Loucy (cell line): Measurements from ENCODE around the gene NPY.

Experiments
- H2AFZ ChIP-seq: fragments of 200-600 bp; sonication (generic); 2 replicates; pipeline ENCODE4 v1.6.0; 2016; ENCODE audit warnings: antibody characterized with exemption, mild to moderate bottlenecking, low read length, moderate library complexity
- H3F3A ChIP-seq: fragments of 200-600 bp; 2 replicates; pipeline ENCODE4 v1.6.0; 2016; ENCODE audit warnings: antibody characterized with exemption, low read depth, mild to moderate bottlenecking
- H3K27me3 ChIP-seq: fragments of 200-600 bp; sonication (generic); 2 replicates; pipeline ENCODE4 v1.6.1; 2014; ENCODE audit warnings: low read length, mild to moderate bottlenecking; ENCODE audit not compliant: insufficient read depth, poor library complexity, severe bottlenecking
- H3K36me3 ChIP-seq: fragments of 200-600 bp; sonication (generic); 2 replicates; pipeline ENCODE4 v1.6.1; 2016; ENCODE audit warnings: low read length; ENCODE audit not compliant: insufficient read depth
- H3K4me1 ChIP-seq: fragments of 200-600 bp; sonication (generic); 2 replicates; pipeline ENCODE4 v1.5.1; 2014; ENCODE audit warnings: low read length, mild to moderate bottlenecking; ENCODE audit not compliant: insufficient read depth, poor library complexity, severe bottlenecking
- H3K4me2 ChIP-seq: fragments of 200-600 bp; sonication (generic); 2 replicates; pipeline ENCODE4 v1.6.0; 2014; ENCODE audit warnings: antibody characterized with exemption, low read length, low read depth, mild to moderate bottlenecking; ENCODE audit not compliant: poor library complexity, severe bottlenecking
- H3K4me3 ChIP-seq: fragments of 200-600 bp; sonication (generic); 2 replicates; pipeline ENCODE4 v1.5.1; 2014; ENCODE audit warnings: low read length, mild to moderate bottlenecking, mixed read lengths; ENCODE audit not compliant: poor library complexity, severe bottlenecking
- H3K79me2 ChIP-seq: fragments of 200-600 bp; sonication (generic); 2 replicates; pipeline ENCODE4 v1.6.1; 2014; ENCODE audit warnings: low read length; ENCODE audit not compliant: insufficient read depth
- H3K9ac ChIP-seq: fragments of 200-600 bp; sonication (generic); 2 replicates; pipeline ENCODE4 v1.6.0; 2014; ENCODE audit warnings: mild to moderate bottlenecking, low read depth, low read length, moderate library complexity; ENCODE audit not compliant: poor library complexity, severe bottlenecking
- H3K9me2 ChIP-seq: fragments of 200-600 bp; sonication (generic); replicated peaks from 2 replicates; pipeline ENCODE4 v1.6.1; 2016; ENCODE audit warnings: low read depth, low read length, mixed read lengths
- H3K9me3 ChIP-seq: fragments of 200-600 bp; sonication (generic); 2 replicates; pipeline ENCODE4 v1.6.1; 2014; ENCODE audit warnings: mild to moderate bottlenecking, antibody characterized with exemption, low read length, low read depth; ENCODE audit not compliant: insufficient read depth
- H4K20me1 ChIP-seq: fragments of 200-600 bp; sonication (generic); 2 replicates; pipeline ENCODE4 v1.6.0; 2014; ENCODE audit warnings: antibody characterized with exemption, low read length, mild to moderate bottlenecking; ENCODE audit not compliant: insufficient read depth, poor library complexity, severe bottlenecking
- EZH2phosphoT487 ChIP-seq: fragments of 200-600 bp; IDR thresholded peaks from 2 replicates; pipeline ENCODE4 v1.6.1; 2018; ENCODE audit warnings: antibody characterized with exemption, mild to moderate bottlenecking, moderate library complexity, borderline replicate concordance
- TF ChIP-seq, protein P1 (sequence below): fragments of 200-600 bp; sonication (generic); conservative IDR thresholded peaks from 2 replicates; pipeline ENCODE4 v1.5.1; 2014; ENCODE audit warnings: mild to moderate bottlenecking, antibody characterized with exemption, low read length

The NPY gene

GRCh38 chr7:24290004-24290641 is 6.1 kb downstream of the NPY start:
- TF ChIP-seq EZH2phosphoT487, result no peak
- TF ChIP-seq, protein P1, sequence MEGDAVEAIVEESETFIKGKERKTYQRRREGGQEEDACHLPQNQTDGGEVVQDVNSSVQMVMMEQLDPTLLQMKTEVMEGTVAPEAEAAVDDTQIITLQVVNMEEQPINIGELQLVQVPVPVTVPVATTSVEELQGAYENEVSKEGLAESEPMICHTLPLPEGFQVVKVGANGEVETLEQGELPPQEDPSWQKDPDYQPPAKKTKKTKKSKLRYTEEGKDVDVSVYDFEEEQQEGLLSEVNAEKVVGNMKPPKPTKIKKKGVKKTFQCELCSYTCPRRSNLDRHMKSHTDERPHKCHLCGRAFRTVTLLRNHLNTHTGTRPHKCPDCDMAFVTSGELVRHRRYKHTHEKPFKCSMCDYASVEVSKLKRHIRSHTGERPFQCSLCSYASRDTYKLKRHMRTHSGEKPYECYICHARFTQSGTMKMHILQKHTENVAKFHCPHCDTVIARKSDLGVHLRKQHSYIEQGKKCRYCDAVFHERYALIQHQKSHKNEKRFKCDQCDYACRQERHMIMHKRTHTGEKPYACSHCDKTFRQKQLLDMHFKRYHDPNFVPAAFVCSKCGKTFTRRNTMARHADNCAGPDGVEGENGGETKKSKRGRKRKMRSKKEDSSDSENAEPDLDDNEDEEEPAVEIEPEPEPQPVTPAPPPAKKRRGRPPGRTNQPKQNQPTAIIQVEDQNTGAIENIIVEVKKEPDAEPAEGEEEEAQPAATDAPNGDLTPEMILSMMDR, result peak; percentile 86
- peaks cover 3% of the 10 kb centered on the region for H3K4me1 ChIP-seq
- no peaks in the 10 kb centered on the region for H3K36me3 ChIP-seq
- no peaks in the 10 kb centered on the region for H3K9me3 ChIP-seq
- no peak overlapping the region for H3K4me3 ChIP-seq
- H2AFZ ChIP-seq, result 0 out of 2 replicates have a peak overlapping the region, but pooled peaks have one; percentile 26
- no peaks in the 10 kb centered on the region for H3F3A ChIP-seq
- H3K9me2 ChIP-seq, result no peaks in the 10 kb centered on the region
- H3K4me2 ChIP-seq, result peak overlapping the region; percentile 41
- H3K27me3 ChIP-seq, result no peaks in the 10 kb centered on the region
- H4K20me1 ChIP-seq, result no peaks in the 10 kb centered on the region
- H3K9ac ChIP-seq, result no peak overlapping the region
- no peaks in the 10 kb centered on the region for H3K79me2 ChIP-seq

DNA sequence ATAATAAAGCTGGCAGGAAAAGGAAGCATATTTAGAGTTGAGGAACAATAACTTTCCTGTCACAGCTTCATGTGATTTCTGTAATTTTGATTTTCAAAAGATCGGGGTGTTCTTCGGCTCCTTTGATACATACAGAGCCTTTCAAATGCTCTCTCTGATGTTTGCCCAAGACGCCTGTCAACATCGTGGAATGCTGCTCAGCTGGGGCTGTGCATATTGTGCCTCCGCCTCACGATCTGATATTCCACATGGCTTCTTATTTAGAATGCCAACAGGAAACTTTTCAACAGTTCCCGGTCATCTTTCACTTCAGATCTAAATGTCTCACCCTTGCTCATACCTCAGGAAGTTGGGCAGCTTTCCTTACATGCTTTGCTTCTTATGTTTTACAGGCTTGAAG is 7.3 kb downstream of the NPY start:
- Histone ChIP-seq H3F3A (no peaks in the 10 kb centered on the region), H3K27me3 (no peaks in the 10 kb centered on the region), H3K9me3 (no peaks in the 10 kb centered on the region), H3K36me3 (no peaks in the 10 kb centered on the region), H3K4me1 (peaks cover 3% of the 10 kb centered on the region), H3K4me3 (no peak overlapping the region), H3K9ac (no peak overlapping the region), H3K4me2 (no peak overlapping the region), H4K20me1 (no peaks in the 10 kb centered on the region), H3K9me2 (no peaks in the 10 kb centered on the region), H2AFZ (peak overlapping the region; percentile 62; the same call in 1 of the 2 replicates), H3K79me2 (no peaks in the 10 kb centered on the region)
- TF ChIP-seq EZH2phosphoT487, result no peak
- TF ChIP-seq, protein P1, result no peak

- H3K4me2 ChIP-seq, result no peak overlapping the region
- no peak overlapping the region for H2AFZ ChIP-seq
- H3K27me3 ChIP-seq, result no peaks in the 10 kb centered on the region
- no peaks in the 10 kb centered on the region for H4K20me1 ChIP-seq
- H3K4me3 ChIP-seq, result no peak overlapping the region
- TF ChIP-seq EZH2phosphoT487, result no peak
- TF ChIP-seq, protein P1, result no peak
- H3K9ac ChIP-seq, result no peak overlapping the region
- no peaks in the 10 kb centered on the region for H3F3A ChIP-seq
- no peaks in the 10 kb centered on the region for H3K9me2 ChIP-seq
- H3K79me2 ChIP-seq, result no peaks in the 10 kb centered on the region
- no peaks in the 10 kb centered on the region for H3K36me3 ChIP-seq
- peaks cover 19% of the 10 kb centered on the region for H3K4me1 ChIP-seq
- H3K9me3 ChIP-seq, result no peaks in the 10 kb centered on the region
Observed at GRCh38 chr7:24297362-24297761, 13.4 kb downstream of the NPY start.
